Measurements from ENCODE around the gene RPS25. TPM values are rescaled to one million over a fixed set of nuclear protein-coding genes. Genes with fewer than 3 reads are reported as not detected.
A peak's percentile ranks its signal among the peaks of the same experiment; 100 is the strongest.

The RPS25 gene
- total RNA-seq (2021): 1,450 and 1,453 TPM in 2 replicates
- long read RNA-seq, transcript RPS25-204 (3 exons, 1,462 nt): minor isoform, 13 of 443 reads
- long read RNA-seq, transcript RPS25-201 (2 exons, 1,078 nt): minor isoform, 5 of 443 reads
- long read RNA-seq, transcript RPS25-202 (5 exons, 835 nt): major isoform, 373 of 443 reads
- long read RNA-seq, partial matches to known transcripts: 12 of 443 reads
- long read RNA-seq, other reads (novel, unspliced or antisense): 39 of 443 reads

DNA sequence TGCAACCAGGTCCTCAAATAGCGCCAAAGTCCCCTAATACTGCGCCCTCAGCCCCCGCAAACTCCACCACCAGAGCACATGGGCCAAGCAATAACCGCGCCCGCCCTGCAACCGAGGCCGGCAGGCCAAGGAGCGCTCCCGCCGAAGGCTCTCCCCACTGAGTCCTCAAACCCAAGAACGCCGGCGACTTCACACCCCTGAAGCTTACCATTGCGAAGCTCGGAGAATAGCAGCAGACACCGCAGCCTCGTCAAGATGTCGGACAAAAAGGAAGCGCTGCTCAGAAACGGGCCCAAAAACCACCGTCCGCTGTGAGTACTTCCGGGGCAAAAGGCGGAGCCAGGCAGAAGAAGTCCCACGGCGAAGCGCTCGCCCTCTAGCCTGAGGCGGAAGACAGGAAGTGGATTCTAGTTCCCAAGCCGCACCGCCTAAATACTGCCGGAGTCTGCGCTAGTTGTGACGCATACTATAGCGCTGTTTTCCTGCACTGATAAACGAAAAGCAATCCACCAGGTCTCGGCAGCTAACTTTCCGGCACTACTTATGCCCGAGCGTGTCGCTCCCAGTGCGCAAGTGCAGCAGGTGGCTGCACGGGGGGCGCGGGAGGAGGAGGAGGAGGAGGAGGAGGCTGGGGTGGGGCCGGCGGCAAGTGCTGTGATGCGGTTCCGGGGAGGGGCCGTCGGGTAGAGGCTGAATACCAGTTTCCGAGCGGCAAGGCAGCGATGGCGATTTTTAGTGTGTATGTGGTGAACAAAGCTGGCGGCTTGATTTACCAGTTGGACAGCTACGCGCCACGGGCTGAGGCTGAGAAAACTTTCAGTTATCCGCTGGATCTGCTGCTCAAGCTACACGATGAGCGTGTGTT is at the start of gene RPS25, which contains the start of gene TRAPPC4:
Gene RPS25, minus strand, starts transcription at position 270 of the 865 bp plus-strand sequence. Its CDS starts 59 bp downstream, at position 211.
Gene TRAPPC4, plus strand, starts transcription at position 693 of the 865 bp plus-strand sequence. Its CDS starts 30 bp downstream, at position 723.
- Histone ChIP-seq H3K23ac (ENCODE audit: insufficient read length, low read depth, low read length) (no peak within 1 kb of the TSS), H4K8ac (replicated peaks; ENCODE audit: insufficient read length, low read depth, low read length) (no peak within 1 kb of the TSS), H3K79me2 (ENCODE audit: insufficient read depth, low read length) (peaks cover 15% of the 10 kb centered on the region; the same call in 1 of the 2 replicates), H3K27me3 (ENCODE audit: insufficient read depth, low read length) (no peaks in the 10 kb centered on the region), H3T11ph (ENCODE audit: low read length) (peak within 1 kb of the TSS; percentile 20), H3K27ac (ENCODE audit: insufficient read length, low read depth, low read length) (peak within 1 kb of the TSS; percentile 69), H3K4ac (ENCODE audit: low read depth, low read length) (no peak within 1 kb of the TSS; the same call in 1 of the 2 replicates), H2BK5ac (ENCODE audit: insufficient read length, low read length) (no peak within 1 kb of the TSS), H2BK12ac (ENCODE audit: insufficient read length, low read depth, low read length) (no peak within 1 kb of the TSS), H3K56ac (ENCODE audit: insufficient read length, low read depth, low read length) (no peak within 1 kb of the TSS), H3K4me2 (ENCODE audit: insufficient read depth, insufficient read length, low read length) (peak within 1 kb of the TSS; percentile 71), H4K91ac (ENCODE audit: insufficient read length, low read depth, low read length) (no peak within 1 kb of the TSS), H2AK5ac (ENCODE audit: insufficient read length, low read length) (no peak within 1 kb of the TSS), H4K20me1 (ENCODE audit: control insufficient read depth, insufficient read depth, insufficient read length) (no peaks in the 10 kb centered on the region), H2AFZ (ENCODE audit: low read length) (peak within 1 kb of the TSS; percentile 88), H3K9me3 (ENCODE audit: control insufficient read depth, low read depth, low read length) (no peaks in the 10 kb centered on the region), H2BK15ac (ENCODE audit: low read depth, low read length) (no peak within 1 kb of the TSS), H3K18ac (ENCODE audit: insufficient read length, low read depth, low read length) (peak within 1 kb of the TSS; percentile 82), H4K5ac (ENCODE audit: insufficient read length, low read depth, low read length) (no peak within 1 kb of the TSS), H2BK20ac (ENCODE audit: low read depth, low read length, poor library complexity, severe bottlenecking) (no peak within 1 kb of the TSS), H3K9ac (ENCODE audit: extremely low read depth, insufficient read length, low read length) (peak within 1 kb of the TSS; percentile 95), H3K4me1 (ENCODE audit: insufficient read depth, low read length) (no peaks in the 10 kb centered on the region), H3K23me2 (ENCODE audit: insufficient read length, low read depth, low read length, poor library complexity, severe bottlenecking) (peaks cover 10% of the 10 kb centered on the region), H3K79me1 (ENCODE audit: insufficient read depth, low read depth, low read length, poor library complexity, severe bottlenecking) (peaks cover 2% of the 10 kb centered on the region), H2BK120ac (ENCODE audit: low read depth, low read length, poor library complexity, severe bottlenecking) (no peak within 1 kb of the TSS), H3K14ac (ENCODE audit: insufficient read depth, low read length) (peak within 1 kb of the TSS; percentile 92)
- peaks cover 10 to 22% of the 10 kb centered on the region in 2 experiments for H3K4me1 Mint-ChIP-seq
- H3K9me3 Mint-ChIP-seq: no peaks in the 10 kb centered on the region
- TF ChIP-seq, protein P1, sequence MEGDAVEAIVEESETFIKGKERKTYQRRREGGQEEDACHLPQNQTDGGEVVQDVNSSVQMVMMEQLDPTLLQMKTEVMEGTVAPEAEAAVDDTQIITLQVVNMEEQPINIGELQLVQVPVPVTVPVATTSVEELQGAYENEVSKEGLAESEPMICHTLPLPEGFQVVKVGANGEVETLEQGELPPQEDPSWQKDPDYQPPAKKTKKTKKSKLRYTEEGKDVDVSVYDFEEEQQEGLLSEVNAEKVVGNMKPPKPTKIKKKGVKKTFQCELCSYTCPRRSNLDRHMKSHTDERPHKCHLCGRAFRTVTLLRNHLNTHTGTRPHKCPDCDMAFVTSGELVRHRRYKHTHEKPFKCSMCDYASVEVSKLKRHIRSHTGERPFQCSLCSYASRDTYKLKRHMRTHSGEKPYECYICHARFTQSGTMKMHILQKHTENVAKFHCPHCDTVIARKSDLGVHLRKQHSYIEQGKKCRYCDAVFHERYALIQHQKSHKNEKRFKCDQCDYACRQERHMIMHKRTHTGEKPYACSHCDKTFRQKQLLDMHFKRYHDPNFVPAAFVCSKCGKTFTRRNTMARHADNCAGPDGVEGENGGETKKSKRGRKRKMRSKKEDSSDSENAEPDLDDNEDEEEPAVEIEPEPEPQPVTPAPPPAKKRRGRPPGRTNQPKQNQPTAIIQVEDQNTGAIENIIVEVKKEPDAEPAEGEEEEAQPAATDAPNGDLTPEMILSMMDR (conservative IDR thresholded peaks at IDR 0.05): no peak
- H3K27me3 Mint-ChIP-seq (ENCODE audit: low read depth): no peaks in the 10 kb centered on the region; the same call in 1 of the 2 replicates
- H3K27ac Mint-ChIP-seq: peak within 1 kb of the TSS; percentile 99 to 100 (median 99)
- DNase-seq: peak; percentile 97
- peak within 1 kb of the TSS; percentile 97 to 99 for H3K4me3 Mint-ChIP-seq
- no CpG with 5 or more reads among the region's 63 CpGs for WGBS (ENCODE audit: extremely low coverage, insufficient read length, low lambda C conversion rate)
- H3K36me3 Mint-ChIP-seq (ENCODE audit: insufficient read depth in 1 of 3, low read depth in 3 of 3): peaks cover 51 to 78% (median 75%) of the 10 kb centered on the region in 3 experiments
